BJ (cell line): ENCODE results near the gene KLHDC10. TPM values are rescaled to one million over a fixed set of nuclear protein-coding genes. Genes with fewer than 3 reads are reported as not detected.
A peak's percentile ranks its signal among the peaks of the same experiment; 100 is the strongest.

Source experiments
- CTCF ChIA-PET: fragments of 350-600 bp; formaldehyde crosslinking; extraction: SDS; loops from one replicate; lab custom pipeline; 2021; ENCODE audit warnings: antibody characterized with exemption, inconsistent platforms; lab: Yijun Ruan, JAX
- POLR2A ChIA-PET: fragments of 300-600 bp; sonication (Branson Sonifier 250); formaldehyde crosslinking; extraction: SDS; loops from one replicate; lab custom pipeline; 2021; ENCODE audit warnings: antibody characterized with exemption; lab: Charles Lee
- DNase-seq: peaks from one replicate; pipeline ENCODE4 v3.0.0-alpha.2; 2011; ENCODE audit warnings: low read depth
- H3K27me3 ChIP-seq: 2 replicates; pipeline ENCODE4 v1.6.0; 2011; ENCODE audit warnings: low read length; ENCODE audit not compliant: control insufficient read depth, insufficient read depth
- H3K36me3 ChIP-seq: 2 replicates; pipeline ENCODE4 v1.5.1; 2011; ENCODE audit warnings: low read length; ENCODE audit not compliant: control insufficient read depth, insufficient read depth
- H3K4me3 ChIP-seq: 2 replicates; pipeline ENCODE4 v1.5.1; 2011; ENCODE audit warnings: low read depth, mild to moderate bottlenecking, control low read depth, low read length
- CTCF ChIP-seq: IDR thresholded peaks from 2 replicates; pipeline ENCODE4 v1.5.1; 2011; ENCODE audit warnings: low read depth, mild to moderate bottlenecking, control low read depth, inconsistent platforms, low read length, moderate library complexity; ENCODE audit not compliant: insufficient read depth
- polyA plus RNA-seq: library from polyadenylated mRNA; depleted of rRNA; stranded (reverse); fragments of >200 nt; gene quantifications from 2 replicates; pipeline ENCODE4 v1.2.3, GENCODE V29; 2011

KLHDC10 gene
- polyA plus RNA-seq, 1 experiment: 15.9 TPM

GRCh38 chr7:130127404-130127803 lies 57.1 kb downstream of the KLHDC10 start:
- DNase-seq: no peak
- Histone ChIP-seq H3K36me3 (peaks cover 10% of the 10 kb centered on the region), H3K4me3 (no peak overlapping the region), H3K27me3 (no peaks in the 10 kb centered on the region)
- no peak for TF ChIP-seq CTCF
- POLR2A ChIA-PET: no interaction called here
- CTCF ChIA-PET: interaction anchor here (0.7 kb wide), 1 partner anchor 13 kb away, joined by 3 read pairs; no protein-coding TSS in a partner anchor

- no peak overlapping the region for H3K4me3 ChIP-seq
- DNase-seq: peak; percentile 24
- CTCF ChIA-PET: interaction anchor here (0.7 kb wide), 1 partner anchor 13 kb away, joined by 3 read pairs; no protein-coding TSS in a partner anchor
- no peaks in the 10 kb centered on the region for H3K27me3 ChIP-seq
- POLR2A ChIA-PET: no interaction called here
- H3K36me3 ChIP-seq: peaks cover 7% of the 10 kb centered on the region
- no peak for TF ChIP-seq CTCF
These were observed 57.5 kb downstream of the KLHDC10 start for GRCh38 chr7:130127821-130128317.

GRCh38 chr7:130129011-130129411 lies 58.7 kb downstream of the KLHDC10 start:
- no peak for DNase-seq
- ChIA-PET CTCF (interaction anchor here (2.2 kb wide), 1 partner anchor 10 kb away, joined by 5 read pairs; no protein-coding TSS in a partner anchor), POLR2A (no interaction called here)
- no peak for TF ChIP-seq CTCF
- Histone ChIP-seq H3K36me3 (peaks cover 6% of the 10 kb centered on the region), H3K4me3 (no peak overlapping the region), H3K27me3 (no peaks in the 10 kb centered on the region)

- POLR2A ChIA-PET: no interaction called here
These were observed 61.0 kb downstream of the KLHDC10 start for GRCh38 chr7:130131191-130131834.

More at GRCh38 chr7:130131191-130131834, 61.0 kb downstream of the KLHDC10 start:
- TF ChIP-seq CTCF: no peak
- peaks cover 4% of the 10 kb centered on the region for H3K36me3 ChIP-seq
- CTCF ChIA-PET: interaction anchor here (1.4 kb wide), 1 partner anchor 12 kb away, joined by 4 read pairs; no protein-coding TSS in a partner anchor
- no peak overlapping the region for H3K4me3 ChIP-seq
- H3K27me3 ChIP-seq: no peaks in the 10 kb centered on the region
- DNase-seq: no peak
